GM21717 (cell line): ENCODE data around the gene TOP1.
"Not testable (repeated sequence)": the region's sequence is repeated elsewhere in the genome, so short reads cannot be mapped to it uniquely, and the experiment has no call there.

Source experiments
- ATAC-seq: cut with Tn5 transposase; IDR thresholded peaks from one replicate; pipeline ENCODE4 v1.9.1; 2021; ENCODE audit warnings: mild to moderate bottlenecking, moderate library complexity; ENCODE audit not compliant: unreplicated experiment

The TOP1 gene

GRCh38 chr20:41086402-41087324, 58.0 kb downstream of the TOP1 start:
- no peak for ATAC-seq

GRCh38 chr20:41087325-41087685, 58.7 kb downstream of the TOP1 start:
- no peak for ATAC-seq

- no peak for ATAC-seq
Measured at GRCh38 chr20:41087777-41088176, 59.2 kb downstream of the TOP1 start.

- no peak for ATAC-seq
Measured at GRCh38 chr20:41089555-41089954, 60.9 kb downstream of the TOP1 start.

- ATAC-seq: no peak
Measured at GRCh38 chr20:41091927-41092326, 63.3 kb downstream of the TOP1 start.

GRCh38 chr20:41094353-41095055, 65.9 kb downstream of the TOP1 start:
- no peak for ATAC-seq

GRCh38 chr20:41095110-41095969, 66.7 kb downstream of the TOP1 start:
- ATAC-seq: no peak

GRCh38 chr20:41098703-41099250, 70.2 kb downstream of the TOP1 start:
- ATAC-seq: no peak

- no peak for ATAC-seq
Measured at GRCh38 chr20:41100001-41100480, 71.4 kb downstream of the TOP1 start.

- no peak for ATAC-seq
Measured at GRCh38 chr20:41101660-41102059, 73.0 kb downstream of the TOP1 start.

GRCh38 chr20:41108531-41108930, 79.9 kb downstream of the TOP1 start:
- ATAC-seq: no peak

GRCh38 chr20:41110012-41110411, 81.4 kb downstream of the TOP1 start:
- ATAC-seq: no peak

GRCh38 chr20:41110930-41111577, 82.4 kb downstream of the TOP1 start:
- no peak for ATAC-seq

GRCh38 chr20:41111578-41111951, 82.9 kb downstream of the TOP1 start:
- no peak for ATAC-seq

GRCh38 chr20:41116282-41116956, 87.8 kb downstream of the TOP1 start:
- ATAC-seq: no peak

- not testable (repeated sequence) for ATAC-seq
Measured at GRCh38 chr20:41118159-41118558, 89.5 kb downstream of the TOP1 start.

GRCh38 chr20:41118632-41119031, 90.0 kb downstream of the TOP1 start:
- ATAC-seq: no peak

- ATAC-seq: no peak
Measured at GRCh38 chr20:41119614-41120561, 91.3 kb downstream of the TOP1 start.

- ATAC-seq: no peak
Measured at GRCh38 chr20:41121399-41121798, 92.8 kb downstream of the TOP1 start.
